ENCODE measurements around the gene HMGCLL1. TPM values are rescaled to one million over a fixed set of nuclear protein-coding genes. Genes with fewer than 3 reads are reported as not detected.

HMGCLL1 gene
- total and polyA plus RNA-seq, 2 donors (not counting 3 experiments of a cell fraction or from before 2014, with no cell fraction given): not detected

DNA sequence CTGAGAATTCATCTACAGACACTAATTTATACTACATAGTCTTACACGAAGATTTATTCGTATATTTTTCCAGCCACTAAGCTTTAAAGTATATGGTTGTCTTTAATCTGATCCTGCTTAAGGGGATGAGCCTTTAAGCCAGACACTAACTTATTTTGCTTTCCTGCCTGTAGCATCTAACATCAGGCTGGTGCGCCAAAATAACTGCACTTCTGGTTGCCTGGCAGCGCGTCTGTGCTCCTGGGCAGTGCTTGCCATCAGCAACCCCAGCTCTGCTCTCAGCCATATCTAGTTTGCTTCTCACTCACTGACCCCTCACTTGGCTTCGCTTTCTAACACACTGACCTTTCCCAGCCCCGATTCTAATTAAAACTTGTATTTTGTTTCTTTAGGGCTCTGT, 21.8 kb downstream of the HMGCLL1 start:
- Histone ChIP-seq H3K4me3 (replicated peaks in 1 of 3; ENCODE audit: insufficient read depth in 1 of 3, low read depth in 1 of 3, low read length in 3 of 3) (no peak overlapping the region), H3K36me3 (ENCODE audit: control insufficient read depth in 2 of 2, extremely low read depth in 1 of 2, insufficient read depth in 2 of 2, low read length in 2 of 2) (no peaks in the 10 kb centered on the region), H3K27me3 (ENCODE audit: control insufficient read depth in 2 of 2, insufficient read depth in 2 of 2, low read length in 2 of 2) (no peaks in the 10 kb centered on the region), H3K79me2 (ENCODE audit: control insufficient read depth, insufficient read depth, low read length) (no peaks in the 10 kb centered on the region), H3K27ac (ENCODE audit: insufficient read depth, low read depth, low read length) (no peak overlapping the region), H3K9me1 (replicated peaks; ENCODE audit: control insufficient read depth, extremely low read depth, insufficient read depth, low read length) (no peaks in the 10 kb centered on the region), H4K20me1 (replicated peaks; ENCODE audit: control insufficient read depth, extremely low read depth, insufficient read depth, low read length) (no peaks in the 10 kb centered on the region), H3K9ac (replicated peaks; ENCODE audit: extremely low read depth, insufficient read depth, low read length) (no peak overlapping the region), H2AFZ (ENCODE audit: low read depth, low read length) (no peak overlapping the region), H3K4me2 (ENCODE audit: insufficient read depth, low read length) (no peak overlapping the region), H3K9me3 (replicated peaks; ENCODE audit: control insufficient read depth, insufficient read depth, low read length) (no peaks in the 10 kb centered on the region), H3K4me1 (ENCODE audit: control insufficient read depth, extremely low read depth, insufficient read depth, low read length) (no peaks in the 10 kb centered on the region)
- no TSS peak for BruUV-seq (replicated peaks)
- DNase-seq (ENCODE audit: low read depth, low spot score): no peak
- CTCF ChIA-PET: no interaction called here
- POLR2A ChIA-PET: no interaction called here
- TF ChIP-seq EZH2 (IDR thresholded peaks at IDR 0.05; ENCODE audit: borderline replicate concordance, low read depth, low read length, severe bottlenecking): no peak
- TF ChIP-seq FOS (IDR thresholded peaks at IDR 0.05; ENCODE audit: borderline replicate concordance, insufficient read depth, low read length): no peak
- no peak for TF ChIP-seq JUN (IDR thresholded peaks at IDR 0.05; ENCODE audit: borderline replicate concordance, insufficient read depth, insufficient read length, low read depth)
- no peak for TF ChIP-seq MYC (IDR thresholded peaks at IDR 0.05; ENCODE audit: low read depth, low read length)
- TF ChIP-seq GATA2 (IDR thresholded peaks at IDR 0.05; ENCODE audit: insufficient read depth, insufficient read length, low read depth, low read length): no peak
- TF ChIP-seq, protein P1, sequence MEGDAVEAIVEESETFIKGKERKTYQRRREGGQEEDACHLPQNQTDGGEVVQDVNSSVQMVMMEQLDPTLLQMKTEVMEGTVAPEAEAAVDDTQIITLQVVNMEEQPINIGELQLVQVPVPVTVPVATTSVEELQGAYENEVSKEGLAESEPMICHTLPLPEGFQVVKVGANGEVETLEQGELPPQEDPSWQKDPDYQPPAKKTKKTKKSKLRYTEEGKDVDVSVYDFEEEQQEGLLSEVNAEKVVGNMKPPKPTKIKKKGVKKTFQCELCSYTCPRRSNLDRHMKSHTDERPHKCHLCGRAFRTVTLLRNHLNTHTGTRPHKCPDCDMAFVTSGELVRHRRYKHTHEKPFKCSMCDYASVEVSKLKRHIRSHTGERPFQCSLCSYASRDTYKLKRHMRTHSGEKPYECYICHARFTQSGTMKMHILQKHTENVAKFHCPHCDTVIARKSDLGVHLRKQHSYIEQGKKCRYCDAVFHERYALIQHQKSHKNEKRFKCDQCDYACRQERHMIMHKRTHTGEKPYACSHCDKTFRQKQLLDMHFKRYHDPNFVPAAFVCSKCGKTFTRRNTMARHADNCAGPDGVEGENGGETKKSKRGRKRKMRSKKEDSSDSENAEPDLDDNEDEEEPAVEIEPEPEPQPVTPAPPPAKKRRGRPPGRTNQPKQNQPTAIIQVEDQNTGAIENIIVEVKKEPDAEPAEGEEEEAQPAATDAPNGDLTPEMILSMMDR (IDR thresholded peaks at IDR 0.05; ENCODE audit: extremely low read depth in 1 of 2, insufficient read depth in 1 of 2, low read depth in 1 of 2, low read length in 2 of 2): no peak
- no peak for TF ChIP-seq MAX (IDR thresholded peaks at IDR 0.05; ENCODE audit: insufficient read depth, insufficient read length)
- no peak for TF ChIP-seq POLR2AphosphoS5 (IDR thresholded peaks at IDR 0.05; ENCODE audit: insufficient read depth, low read depth, low read length)
- no peak for TF ChIP-seq POLR2A (IDR thresholded peaks at IDR 0.05; ENCODE audit: low read depth, low read length)
- dilution Hi-C loops (cut with MboI; ENCODE audit: extremely low pct_ligation_motif_present, low sequenced_read_pairs): no loop called here
- FAIRE-seq: no peak
- intact Hi-C loops (cut with micrococcal nuclease): no loop called here
